Trophoblast cell (in vitro differentiated cells and primary cell): ENCODE measurements around the gene DTWD1.

Experiments used
- DNase-seq, 2 donors: peaks; one replicate each; pipeline ENCODE4 v3.0.0-alpha.2; 2016
- H2AFZ ChIP-seq: 2 replicates; pipeline ENCODE4 v1.6.1; 2013; ENCODE audit warnings: low read length, moderate library complexity, mild to moderate bottlenecking; ENCODE audit not compliant: insufficient read depth, poor library complexity
- H2AK5ac ChIP-seq: 2 replicates; pipeline ENCODE4 v1.6.1; 2013; ENCODE audit warnings: mild to moderate bottlenecking, low read length
- H2BK120ac ChIP-seq: 2 replicates; pipeline ENCODE4 v1.6.1; 2013; ENCODE audit warnings: low read length, mild to moderate bottlenecking, moderate library complexity; ENCODE audit not compliant: insufficient read depth, poor library complexity
- H2BK12ac ChIP-seq: 2 replicates; pipeline ENCODE4 v1.6.1; 2013; ENCODE audit warnings: mild to moderate bottlenecking, low read length, moderate library complexity
- H2BK5ac ChIP-seq: 2 replicates; pipeline ENCODE4 v1.6.1; 2013; ENCODE audit warnings: low read length, low read depth, moderate library complexity, mild to moderate bottlenecking; ENCODE audit not compliant: poor library complexity
- H3K14ac ChIP-seq: 2 replicates; pipeline ENCODE4 v1.6.1; 2013; ENCODE audit warnings: mild to moderate bottlenecking, low read length
- H3K18ac ChIP-seq: 2 replicates; pipeline ENCODE4 v1.6.1; 2013; ENCODE audit warnings: mild to moderate bottlenecking, low read length
- H3K23ac ChIP-seq: 2 replicates; pipeline ENCODE4 v1.6.1; 2013; ENCODE audit warnings: low read length
- H3K27ac ChIP-seq: 2 replicates; pipeline ENCODE4 v1.5.1; 2013; ENCODE audit warnings: low read depth, mild to moderate bottlenecking, inconsistent platforms, low read length, moderate library complexity
- H3K27me3 ChIP-seq: 2 replicates; pipeline ENCODE4 v1.6.1; 2013; ENCODE audit warnings: inconsistent platforms, mild to moderate bottlenecking, low read length, moderate library complexity; ENCODE audit not compliant: insufficient read depth
- H3K36me3 ChIP-seq, 2 experiments: 1 replicate in 1 of 2; 2 replicates in 1 of 2; pipeline ENCODE4 v1.6.1; 2013; ENCODE audit warnings: low read length in 2 of 2, mild to moderate bottlenecking in 2 of 2, moderate library complexity in 1 of 2; ENCODE audit not compliant: insufficient read depth in 2 of 2, control insufficient read depth in 1 of 2
- H3K4ac ChIP-seq: 2 replicates; pipeline ENCODE4 v1.6.1; 2013; ENCODE audit warnings: low read depth, mild to moderate bottlenecking, low read length, moderate library complexity
- H3K4me1 ChIP-seq, 2 experiments: 1 replicate in 1 of 2; 2 replicates in 1 of 2; pipeline ENCODE4 v1.6.1; 2013; ENCODE audit warnings: low read length in 2 of 2, mild to moderate bottlenecking in 2 of 2, moderate library complexity in 1 of 2; ENCODE audit not compliant: insufficient read depth in 2 of 2, control insufficient read depth in 1 of 2
- H3K4me2 ChIP-seq: 2 replicates; pipeline ENCODE4 v1.6.1; 2013; ENCODE audit warnings: inconsistent platforms, mild to moderate bottlenecking, low read length, moderate library complexity
- H3K4me3 ChIP-seq: 2 replicates; pipeline ENCODE4 v1.5.1; 2013; ENCODE audit warnings: mild to moderate bottlenecking, low read depth, low read length, inconsistent platforms
- H3K79me1 ChIP-seq: one replicate; pipeline ENCODE4 v1.6.1; 2013; ENCODE audit warnings: low read length
- H3K79me2 ChIP-seq: 2 replicates; pipeline ENCODE4 v1.6.1; 2013; ENCODE audit warnings: low read length, mild to moderate bottlenecking; ENCODE audit not compliant: control insufficient read depth, insufficient read depth, poor library complexity
- H3K9ac ChIP-seq: 2 replicates; pipeline ENCODE4 v1.6.1; 2013; ENCODE audit warnings: mild to moderate bottlenecking, low read length
- H3K9me3 ChIP-seq: 2 replicates; pipeline ENCODE4 v1.6.1; 2013; ENCODE audit warnings: low read depth, mild to moderate bottlenecking, control low read depth, inconsistent platforms, low read length; ENCODE audit not compliant: insufficient read depth
- H4K12ac ChIP-seq: 2 replicates; pipeline ENCODE4 v1.6.1; 2013; ENCODE audit warnings: low read depth, mild to moderate bottlenecking, low read length, moderate library complexity
- H4K8ac ChIP-seq: 2 replicates; pipeline ENCODE4 v1.6.1; 2013; ENCODE audit warnings: low read depth, mild to moderate bottlenecking, low read length, moderate library complexity
- H4K91ac ChIP-seq: one replicate; pipeline ENCODE4 v1.6.1; 2013; ENCODE audit warnings: low read depth, mild to moderate bottlenecking, low read length, moderate library complexity
- WGBS: extraction: QIAGEN DNeasy Blood & Tissue Kit; methylation state at CpG from one replicate; pipeline ENCODE4 v1.1.7; 2013; ENCODE audit warnings: missing lambda C conversion rate; ENCODE audit not compliant: insufficient read length, insufficient coverage; ENCODE audit errors: extremely low coverage; 5-methylcytosine and 5-hydroxymethylcytosine counted together

DTWD1 gene

GRCh38 chr15:49604625-49605409 is 16.0 kb upstream of the DTWD1 start:
- H3K4me2 ChIP-seq, result no peak overlapping the region
- no peak overlapping the region for H4K91ac ChIP-seq
- no peak overlapping the region for H2AK5ac ChIP-seq
- no peak overlapping the region for H2BK120ac ChIP-seq
- H3K79me1 ChIP-seq, result no peaks in the 10 kb centered on the region
- no peak overlapping the region for H2BK12ac ChIP-seq
- H3K4me1 ChIP-seq, result no peaks in the 10 kb centered on the region
- H3K79me2 ChIP-seq, result no peaks in the 10 kb centered on the region
- no peak overlapping the region for H3K9ac ChIP-seq
- H3K18ac ChIP-seq, result no peak overlapping the region
- no peak overlapping the region for H3K23ac ChIP-seq
- no peak overlapping the region for H3K4ac ChIP-seq
- no peak for DNase-seq
- H3K14ac ChIP-seq, result no peak overlapping the region
- no peak overlapping the region for H2AFZ ChIP-seq
- H3K4me3 ChIP-seq, result no peak overlapping the region
- no peaks in the 10 kb centered on the region for H3K27me3 ChIP-seq
- no peaks in the 10 kb centered on the region for H3K9me3 ChIP-seq
- WGBS, result no CpG with 5 or more reads among the region's 2 CpGs
- no peak overlapping the region for H2BK5ac ChIP-seq
- H4K12ac ChIP-seq, result no peak overlapping the region
- H3K36me3 ChIP-seq, result no peaks in the 10 kb centered on the region
- H3K27ac ChIP-seq, result no peak overlapping the region
- no peak overlapping the region for H4K8ac ChIP-seq

- Histone ChIP-seq H3K9ac (no peak overlapping the region), H2BK12ac (no peak overlapping the region), H2BK5ac (no peak overlapping the region), H3K23ac (no peak overlapping the region), H3K18ac (no peak overlapping the region), H3K4me3 (no peak overlapping the region), H3K36me3 (no peaks in the 10 kb centered on the region), H4K8ac (no peak overlapping the region), H3K4ac (no peak overlapping the region), H3K79me1 (no peaks in the 10 kb centered on the region), H3K79me2 (no peaks in the 10 kb centered on the region), H3K4me2 (no peak overlapping the region), H3K27ac (no peak overlapping the region), H4K12ac (no peak overlapping the region), H3K14ac (no peak overlapping the region), H2AK5ac (no peak overlapping the region), H2AFZ (no peak overlapping the region), H4K91ac (no peak overlapping the region), H2BK120ac (no peak overlapping the region), H3K9me3 (no peaks in the 10 kb centered on the region), H3K4me1 (no peaks in the 10 kb centered on the region), H3K27me3 (no peaks in the 10 kb centered on the region)
- no CpG with 5 or more reads among the region's 2 CpGs for WGBS
- DNase-seq, result no peak
Observed at GRCh38 chr15:49605588-49605987, 15.3 kb upstream of the DTWD1 start.

GRCh38 chr15:49606594-49606993 is 14.3 kb upstream of the DTWD1 start:
- no peaks in the 10 kb centered on the region for H3K27me3 ChIP-seq
- no peak overlapping the region for H2AFZ ChIP-seq
- no peaks in the 10 kb centered on the region for H3K36me3 ChIP-seq
- no peak overlapping the region for H4K91ac ChIP-seq
- H3K4me2 ChIP-seq, result no peak overlapping the region
- H3K9ac ChIP-seq, result no peak overlapping the region
- H2BK120ac ChIP-seq, result no peak overlapping the region
- H3K14ac ChIP-seq, result no peak overlapping the region
- DNase-seq, result no peak
- H2AK5ac ChIP-seq, result no peak overlapping the region
- H3K4me1 ChIP-seq, result no peaks in the 10 kb centered on the region
- H4K8ac ChIP-seq, result no peak overlapping the region
- H4K12ac ChIP-seq, result no peak overlapping the region
- no peak overlapping the region for H2BK12ac ChIP-seq
- H3K23ac ChIP-seq, result no peak overlapping the region
- H3K18ac ChIP-seq, result no peak overlapping the region
- H3K4me3 ChIP-seq, result no peak overlapping the region
- H3K27ac ChIP-seq, result no peak overlapping the region
- H3K4ac ChIP-seq, result no peak overlapping the region
- no peaks in the 10 kb centered on the region for H3K79me1 ChIP-seq
- H2BK5ac ChIP-seq, result no peak overlapping the region
- H3K79me2 ChIP-seq, result no peaks in the 10 kb centered on the region
- H3K9me3 ChIP-seq, result no peaks in the 10 kb centered on the region

- Histone ChIP-seq H4K8ac (no peak overlapping the region), H3K23ac (no peak overlapping the region), H2BK120ac (no peak overlapping the region), H3K14ac (no peak overlapping the region), H3K79me1 (no peaks in the 10 kb centered on the region), H4K91ac (no peak overlapping the region), H3K9ac (no peak overlapping the region), H3K36me3 (peaks cover 0 to 2% of the 10 kb centered on the region in 2 experiments), H3K4me1 (no peaks in the 10 kb centered on the region), H2AFZ (no peak overlapping the region), H3K4me3 (no peak overlapping the region), H3K27ac (no peak overlapping the region), H3K4me2 (no peak overlapping the region), H3K9me3 (peaks cover 1% of the 10 kb centered on the region), H2BK5ac (no peak overlapping the region), H3K18ac (no peak overlapping the region), H4K12ac (no peak overlapping the region), H2BK12ac (no peak overlapping the region), H3K4ac (no peak overlapping the region), H3K27me3 (no peaks in the 10 kb centered on the region), H2AK5ac (no peak overlapping the region), H3K79me2 (no peaks in the 10 kb centered on the region)
- no CpG with 5 or more reads among the region's 2 CpGs for WGBS
- DNase-seq, result no peak
Observed at GRCh38 chr15:49610157-49610918, 10.5 kb upstream of the DTWD1 start.
